ENCODE results near the gene SPPL3. TPM values are rescaled to one million over a fixed set of nuclear protein-coding genes. Genes with fewer than 3 reads are reported as not detected.
A peak's percentile ranks its signal among the peaks of the same experiment; 100 is the strongest.

Gene SPPL3
- total RNA-seq, 1 experiment from 2014 or later, result 32.5 TPM

DNA sequence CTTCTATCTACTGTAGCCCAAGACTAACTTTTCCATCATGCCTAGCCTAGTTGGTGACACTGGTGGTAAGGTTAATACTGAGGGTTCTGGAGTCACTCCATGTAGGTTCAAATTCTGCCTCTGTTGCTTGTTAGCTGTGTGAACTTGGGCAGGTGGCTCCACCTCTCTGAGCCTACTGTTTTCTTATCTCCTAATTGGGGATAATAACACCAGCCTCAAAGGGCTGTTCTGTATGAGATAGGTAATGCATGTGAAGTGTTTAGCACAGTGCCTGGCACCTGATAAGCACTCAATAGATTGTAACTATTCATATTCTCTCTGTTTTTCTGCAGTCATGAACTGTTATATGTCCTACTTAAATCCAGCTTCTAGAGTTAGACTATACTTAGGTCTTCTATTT, 17.5 kb upstream of the SPPL3 start:
- Mint-ChIP-seq H3K27ac (peak overlapping the region; percentile 86; the same call in 1 of the 2 replicates), H3K9me3 (peaks cover 15% of the 10 kb centered on the region), H3K36me3 (no peaks in the 10 kb centered on the region), H3K4me1 (peaks cover 27% of the 10 kb centered on the region), H3K4me3 (no peak overlapping the region), H3K27me3 (ENCODE audit: low read depth) (no peaks in the 10 kb centered on the region; the same call in 1 of the 2 replicates)
- CTCF ChIA-PET, result interaction anchor here (0.7 kb wide), 1 partner anchor 70 kb away, joined by 4 read pairs; no protein-coding TSS in a partner anchor
- no peak for DNase-seq (ENCODE audit: low spot score)
- ATAC-seq, result no peak
- POLR2A ChIA-PET, result interaction anchor here (0.6 kb wide), 1 partner anchor 26 kb away, joined by 3 read pairs; no protein-coding TSS in a partner anchor
- no peak for TF ChIP-seq CREM (CRISPR knock-in tag; IDR thresholded peaks at IDR 0.05)
- TF ChIP-seq, protein P1, sequence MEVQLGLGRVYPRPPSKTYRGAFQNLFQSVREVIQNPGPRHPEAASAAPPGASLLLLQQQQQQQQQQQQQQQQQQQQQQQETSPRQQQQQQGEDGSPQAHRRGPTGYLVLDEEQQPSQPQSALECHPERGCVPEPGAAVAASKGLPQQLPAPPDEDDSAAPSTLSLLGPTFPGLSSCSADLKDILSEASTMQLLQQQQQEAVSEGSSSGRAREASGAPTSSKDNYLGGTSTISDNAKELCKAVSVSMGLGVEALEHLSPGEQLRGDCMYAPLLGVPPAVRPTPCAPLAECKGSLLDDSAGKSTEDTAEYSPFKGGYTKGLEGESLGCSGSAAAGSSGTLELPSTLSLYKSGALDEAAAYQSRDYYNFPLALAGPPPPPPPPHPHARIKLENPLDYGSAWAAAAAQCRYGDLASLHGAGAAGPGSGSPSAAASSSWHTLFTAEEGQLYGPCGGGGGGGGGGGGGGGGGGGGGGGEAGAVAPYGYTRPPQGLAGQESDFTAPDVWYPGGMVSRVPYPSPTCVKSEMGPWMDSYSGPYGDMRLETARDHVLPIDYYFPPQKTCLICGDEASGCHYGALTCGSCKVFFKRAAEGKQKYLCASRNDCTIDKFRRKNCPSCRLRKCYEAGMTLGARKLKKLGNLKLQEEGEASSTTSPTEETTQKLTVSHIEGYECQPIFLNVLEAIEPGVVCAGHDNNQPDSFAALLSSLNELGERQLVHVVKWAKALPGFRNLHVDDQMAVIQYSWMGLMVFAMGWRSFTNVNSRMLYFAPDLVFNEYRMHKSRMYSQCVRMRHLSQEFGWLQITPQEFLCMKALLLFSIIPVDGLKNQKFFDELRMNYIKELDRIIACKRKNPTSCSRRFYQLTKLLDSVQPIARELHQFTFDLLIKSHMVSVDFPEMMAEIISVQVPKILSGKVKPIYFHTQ (CRISPR knock-in tag; IDR thresholded peaks at IDR 0.05), result no peak
- TF ChIP-seq ZNF263 (CRISPR knock-in tag; IDR thresholded peaks at IDR 0.05; ENCODE audit: low read depth), result no peak

DNA sequence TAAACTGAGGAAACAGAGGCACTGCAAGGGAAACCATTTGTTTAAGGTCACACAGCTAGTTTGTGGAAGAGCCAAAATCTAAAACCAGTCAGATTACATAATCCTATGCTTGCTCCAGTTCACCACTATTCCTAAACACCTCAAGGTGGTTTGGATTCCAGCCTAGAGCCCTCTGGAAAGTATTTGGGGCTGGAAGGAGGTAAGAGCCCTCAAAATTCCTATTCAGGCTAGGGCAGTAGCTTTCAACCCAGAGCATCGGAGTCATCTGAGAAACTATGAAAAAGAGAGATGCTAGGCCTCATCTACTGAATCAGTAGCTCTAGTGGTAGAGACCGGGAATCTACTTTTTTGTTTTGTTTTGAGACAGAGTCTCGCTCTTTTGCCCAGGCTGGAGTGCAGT, 16.0 kb upstream of the SPPL3 start:
- H3K9me3 Mint-ChIP-seq, result peaks cover 16% of the 10 kb centered on the region
- ATAC-seq, result no peak
- H3K4me1 Mint-ChIP-seq, result peaks cover 15% of the 10 kb centered on the region
- TF ChIP-seq TP53 (CRISPR knock-in tag; IDR thresholded peaks at IDR 0.05) (no peak), ELF4 (CRISPR knock-in tag; IDR thresholded peaks at IDR 0.05; ENCODE audit: low read depth) (no peak)
- TF ChIP-seq, protein P2, sequence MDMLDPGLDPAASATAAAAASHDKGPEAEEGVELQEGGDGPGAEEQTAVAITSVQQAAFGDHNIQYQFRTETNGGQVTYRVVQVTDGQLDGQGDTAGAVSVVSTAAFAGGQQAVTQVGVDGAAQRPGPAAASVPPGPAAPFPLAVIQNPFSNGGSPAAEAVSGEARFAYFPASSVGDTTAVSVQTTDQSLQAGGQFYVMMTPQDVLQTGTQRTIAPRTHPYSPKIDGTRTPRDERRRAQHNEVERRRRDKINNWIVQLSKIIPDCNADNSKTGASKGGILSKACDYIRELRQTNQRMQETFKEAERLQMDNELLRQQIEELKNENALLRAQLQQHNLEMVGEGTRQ (CRISPR knock-in tag; IDR thresholded peaks at IDR 0.05), result no peak
- TF ChIP-seq, protein P3, sequence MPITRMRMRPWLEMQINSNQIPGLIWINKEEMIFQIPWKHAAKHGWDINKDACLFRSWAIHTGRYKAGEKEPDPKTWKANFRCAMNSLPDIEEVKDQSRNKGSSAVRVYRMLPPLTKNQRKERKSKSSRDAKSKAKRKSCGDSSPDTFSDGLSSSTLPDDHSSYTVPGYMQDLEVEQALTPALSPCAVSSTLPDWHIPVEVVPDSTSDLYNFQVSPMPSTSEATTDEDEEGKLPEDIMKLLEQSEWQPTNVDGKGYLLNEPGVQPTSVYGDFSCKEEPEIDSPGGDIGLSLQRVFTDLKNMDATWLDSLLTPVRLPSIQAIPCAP (CRISPR knock-in tag; IDR thresholded peaks at IDR 0.05), result no peak
- TF ChIP-seq, protein P1 (CRISPR knock-in tag; IDR thresholded peaks at IDR 0.05), result no peak
- TF ChIP-seq, protein P4, sequence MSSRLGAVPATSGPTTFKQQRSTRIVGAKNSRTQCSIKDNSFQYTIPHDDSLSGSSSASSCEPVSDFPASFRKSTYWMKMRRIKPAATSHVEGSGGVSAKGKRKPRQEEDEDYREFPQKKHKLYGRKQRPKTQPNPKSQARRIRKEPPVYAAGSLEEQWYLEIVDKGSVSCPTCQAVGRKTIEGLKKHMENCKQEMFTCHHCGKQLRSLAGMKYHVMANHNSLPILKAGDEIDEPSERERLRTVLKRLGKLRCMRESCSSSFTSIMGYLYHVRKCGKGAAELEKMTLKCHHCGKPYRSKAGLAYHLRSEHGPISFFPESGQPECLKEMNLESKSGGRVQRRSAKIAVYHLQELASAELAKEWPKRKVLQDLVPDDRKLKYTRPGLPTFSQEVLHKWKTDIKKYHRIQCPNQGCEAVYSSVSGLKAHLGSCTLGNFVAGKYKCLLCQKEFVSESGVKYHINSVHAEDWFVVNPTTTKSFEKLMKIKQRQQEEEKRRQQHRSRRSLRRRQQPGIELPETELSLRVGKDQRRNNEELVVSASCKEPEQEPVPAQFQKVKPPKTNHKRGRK (CRISPR knock-in tag; IDR thresholded peaks at IDR 0.05; ENCODE audit: borderline replicate concordance), result no peak
- TF ChIP-seq, protein P5, sequence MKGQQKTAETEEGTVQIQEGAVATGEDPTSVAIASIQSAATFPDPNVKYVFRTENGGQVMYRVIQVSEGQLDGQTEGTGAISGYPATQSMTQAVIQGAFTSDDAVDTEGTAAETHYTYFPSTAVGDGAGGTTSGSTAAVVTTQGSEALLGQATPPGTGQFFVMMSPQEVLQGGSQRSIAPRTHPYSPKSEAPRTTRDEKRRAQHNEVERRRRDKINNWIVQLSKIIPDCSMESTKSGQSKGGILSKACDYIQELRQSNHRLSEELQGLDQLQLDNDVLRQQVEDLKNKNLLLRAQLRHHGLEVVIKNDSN (CRISPR knock-in tag; IDR thresholded peaks at IDR 0.05), result no peak
- H3K4me3 Mint-ChIP-seq, result no peak overlapping the region
- DNase-seq (ENCODE audit: low spot score), result no peak
- CTCF ChIA-PET, result interaction anchor here (1.2 kb wide), 1 partner anchor 12 kb away, joined by 3 read pairs; no protein-coding TSS in a partner anchor
- H3K27me3 Mint-ChIP-seq (ENCODE audit: low read depth), result no peaks in the 10 kb centered on the region; the same call in 1 of the 2 replicates
- POLR2A ChIA-PET, result no interaction called here
- H3K36me3 Mint-ChIP-seq, result no peaks in the 10 kb centered on the region
- H3K27ac Mint-ChIP-seq, result no peak overlapping the region

DNA sequence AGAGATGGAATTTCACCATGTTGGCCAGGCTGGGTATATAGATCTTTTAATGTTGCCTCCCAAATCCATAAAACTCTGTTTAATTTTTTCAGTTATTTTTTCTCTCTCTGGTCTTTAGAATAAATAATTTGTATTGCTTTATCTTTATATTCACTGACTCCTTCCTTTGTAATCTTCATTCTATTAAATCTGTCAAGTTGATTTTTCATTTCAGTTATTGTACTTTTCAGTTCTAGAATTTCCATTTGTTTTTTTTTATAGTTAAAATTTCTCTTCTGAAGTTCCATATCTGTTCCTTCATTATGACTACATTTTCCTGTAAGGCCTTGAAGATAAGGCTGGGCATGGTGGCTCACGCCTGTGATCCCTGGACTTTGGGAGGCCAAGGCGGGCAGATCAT, 13.6 kb upstream of the SPPL3 start:
- Mint-ChIP-seq H3K4me3 (no peak overlapping the region), H3K9me3 (peaks cover 16% of the 10 kb centered on the region), H3K36me3 (no peaks in the 10 kb centered on the region), H3K4me1 (peaks cover 9% of the 10 kb centered on the region), H3K27ac (no peak overlapping the region), H3K27me3 (ENCODE audit: low read depth) (no peaks in the 10 kb centered on the region; the same call in 1 of the 2 replicates)
- POLR2A ChIA-PET, result no interaction called here
- CTCF ChIA-PET, result no interaction called here
- no peak for ATAC-seq
- DNase-seq (ENCODE audit: low spot score), result no peak
- TF ChIP-seq, protein P6, sequence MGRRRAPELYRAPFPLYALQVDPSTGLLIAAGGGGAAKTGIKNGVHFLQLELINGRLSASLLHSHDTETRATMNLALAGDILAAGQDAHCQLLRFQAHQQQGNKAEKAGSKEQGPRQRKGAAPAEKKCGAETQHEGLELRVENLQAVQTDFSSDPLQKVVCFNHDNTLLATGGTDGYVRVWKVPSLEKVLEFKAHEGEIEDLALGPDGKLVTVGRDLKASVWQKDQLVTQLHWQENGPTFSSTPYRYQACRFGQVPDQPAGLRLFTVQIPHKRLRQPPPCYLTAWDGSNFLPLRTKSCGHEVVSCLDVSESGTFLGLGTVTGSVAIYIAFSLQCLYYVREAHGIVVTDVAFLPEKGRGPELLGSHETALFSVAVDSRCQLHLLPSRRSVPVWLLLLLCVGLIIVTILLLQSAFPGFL (CRISPR knock-in tag; IDR thresholded peaks at IDR 0.05; ENCODE audit: borderline replicate concordance), result no peak
- no peak for TF ChIP-seq ZNF219 (CRISPR knock-in tag; IDR thresholded peaks at IDR 0.05; ENCODE audit: borderline replicate concordance)
- no peak for TF ChIP-seq TP53 (CRISPR knock-in tag; IDR thresholded peaks at IDR 0.05)
- TF ChIP-seq, protein P7, sequence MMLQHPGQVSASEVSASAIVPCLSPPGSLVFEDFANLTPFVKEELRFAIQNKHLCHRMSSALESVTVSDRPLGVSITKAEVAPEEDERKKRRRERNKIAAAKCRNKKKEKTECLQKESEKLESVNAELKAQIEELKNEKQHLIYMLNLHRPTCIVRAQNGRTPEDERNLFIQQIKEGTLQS (CRISPR knock-in tag; conservative IDR thresholded peaks at IDR 0.05), result no peak
- no peak for TF ChIP-seq ATF1 (CRISPR knock-in tag; IDR thresholded peaks at IDR 0.05)
- no peak for TF ChIP-seq NR2C2 (CRISPR knock-in tag; IDR thresholded peaks at IDR 0.05)
- TF ChIP-seq, protein P8, sequence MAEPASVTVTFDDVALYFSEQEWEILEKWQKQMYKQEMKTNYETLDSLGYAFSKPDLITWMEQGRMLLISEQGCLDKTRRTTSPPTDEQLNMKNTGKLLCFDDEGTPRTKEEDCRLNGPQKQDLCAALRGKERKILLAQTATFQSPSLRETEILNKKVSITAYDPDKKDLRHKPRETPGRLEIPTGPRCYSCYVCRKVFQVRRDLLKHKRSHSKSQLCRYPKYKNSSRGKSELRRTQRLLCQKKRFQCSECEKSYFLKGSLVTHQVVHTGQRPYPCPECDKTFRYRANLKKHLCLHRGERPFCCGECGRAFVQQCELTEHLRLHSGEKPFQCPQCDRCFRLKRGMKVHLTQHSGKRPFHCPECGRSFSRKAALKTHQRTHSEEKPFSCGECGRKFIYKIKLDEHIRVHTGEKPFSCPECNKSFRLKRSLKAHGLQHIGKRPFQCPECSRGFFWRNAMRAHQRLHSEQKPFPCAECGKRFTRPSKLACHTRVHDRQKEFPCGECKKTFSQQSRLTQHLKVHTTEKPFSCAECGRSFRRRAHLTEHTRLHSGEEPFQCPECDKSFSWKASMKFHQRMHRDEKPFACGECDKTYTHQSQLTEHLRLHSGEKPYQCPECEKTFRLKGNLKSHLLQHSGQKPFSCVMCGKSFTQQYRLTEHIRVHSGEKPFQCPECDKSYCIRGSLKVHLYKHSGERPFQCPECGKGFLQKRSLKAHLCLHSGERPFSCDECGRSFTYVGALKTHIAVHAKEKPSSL (CRISPR knock-in tag; conservative IDR thresholded peaks at IDR 0.05), result no peak
- TF ChIP-seq ZNF263 (CRISPR knock-in tag; IDR thresholded peaks at IDR 0.05; ENCODE audit: low read depth), result no peak
- no peak for TF ChIP-seq ELF4 (CRISPR knock-in tag; IDR thresholded peaks at IDR 0.05; ENCODE audit: low read depth)
- TF ChIP-seq ZNF416 (CRISPR knock-in tag; IDR thresholded peaks at IDR 0.05), result no peak
